ENCODE data around the gene NCR3LG1. TPM values are rescaled to one million over a fixed set of nuclear protein-coding genes. Genes with fewer than 3 reads are reported as not detected.

Gene NCR3LG1
- total and polyA plus RNA-seq, 4 experiments from 2014 or later: 0.30 to 3.4 (median 3.1) TPM; not detected in 1

DNA sequence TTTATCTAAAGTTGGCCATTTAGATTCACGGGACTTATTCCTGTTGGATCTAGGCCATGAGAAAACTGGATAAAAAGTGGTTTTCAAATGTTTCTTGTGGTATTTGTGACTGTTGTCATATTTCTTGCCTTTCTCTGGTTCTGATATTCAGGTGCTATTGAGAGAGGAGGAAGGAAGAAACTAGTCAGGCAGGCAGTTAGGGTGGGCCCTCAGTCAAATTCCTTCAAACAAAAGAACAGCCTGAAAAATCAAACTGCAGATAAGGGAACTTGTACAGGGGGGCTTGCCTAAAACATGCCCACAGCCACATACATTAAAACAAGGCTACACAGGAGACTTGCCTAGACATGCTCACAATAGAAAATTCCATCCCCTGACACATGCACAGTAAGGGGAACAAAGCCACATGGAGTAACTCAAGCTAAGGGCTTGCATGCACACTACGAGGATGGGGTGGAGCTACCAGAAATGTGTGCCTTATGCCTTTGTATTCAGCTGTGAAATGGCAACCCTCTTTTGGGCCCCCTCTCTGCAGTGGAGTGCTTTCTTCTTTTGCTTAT lies 18.2 kb downstream of the NCR3LG1 start:
- no peak for DNase-seq
- Histone ChIP-seq H3K36me3 (ENCODE audit: insufficient read depth, low read length) (no peaks in the 10 kb centered on the region), H3K4me1 (ENCODE audit: insufficient read depth, low read length) (no peaks in the 10 kb centered on the region), H3K9me3 (ENCODE audit: control insufficient read depth in 1 of 2, low read length in 2 of 2) (peaks cover 0 to 26% of the 10 kb centered on the region in 2 donors), H3K27me3 (ENCODE audit: insufficient read depth, low read length) (no peaks in the 10 kb centered on the region), H3K27ac (ENCODE audit: low read depth, low read length) (no peak overlapping the region), H3K4me3 (ENCODE audit: low read length in 2 of 2) (no peak overlapping the region)
- ChIA-PET CTCF (ENCODE audit: partially characterized antibody) (interaction anchor here (2.3 kb wide), 1 partner anchor 14 kb away, joined by 9 read pairs; no protein-coding TSS in a partner anchor), POLR2A (ENCODE audit: partially characterized antibody) (no interaction called here)
- H3K4me3 Mint-ChIP-seq: no peak overlapping the region
- peaks cover 0 to 58% (median 42%) of the 10 kb centered on the region in 8 donors for H3K9me3 Mint-ChIP-seq
- no peaks in the 10 kb centered on the region for H3K4me1 Mint-ChIP-seq
- intact Hi-C loops (cut with micrococcal nuclease): no loop called here
- no peak overlapping the region for H3K27ac Mint-ChIP-seq
- no peaks in the 10 kb centered on the region for H3K27me3 Mint-ChIP-seq
- H3K36me3 Mint-ChIP-seq: peaks cover 53 to 73% of the 10 kb centered on the region in 2 donors

DNA sequence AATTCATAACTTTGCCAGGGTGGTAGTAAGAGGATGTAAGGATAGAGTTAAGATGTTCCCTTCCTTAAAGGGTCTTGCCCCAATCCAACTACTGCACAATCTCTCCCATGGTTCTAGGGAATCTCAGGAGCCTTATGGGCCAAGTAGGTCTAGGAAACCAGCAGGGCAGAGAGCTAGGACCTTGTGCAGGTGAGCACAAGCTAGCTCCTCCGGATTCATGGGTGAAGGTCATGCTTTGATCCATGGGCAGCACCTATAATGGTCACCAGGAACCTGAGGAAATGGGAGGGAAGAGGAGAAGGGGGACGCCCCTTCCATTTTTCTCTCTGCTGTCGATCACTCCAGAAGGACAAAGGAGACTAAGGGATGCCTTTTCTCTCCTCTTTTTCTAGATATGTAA lies 20.0 kb downstream of the NCR3LG1 start:
- Histone ChIP-seq H3K9me3 (ENCODE audit: control insufficient read depth in 1 of 2, low read length in 2 of 2) (peaks cover 0 to 26% of the 10 kb centered on the region in 2 donors), H3K36me3 (ENCODE audit: insufficient read depth, low read length) (no peaks in the 10 kb centered on the region), H3K4me3 (ENCODE audit: low read length in 2 of 2) (no peak overlapping the region), H3K4me1 (ENCODE audit: insufficient read depth, low read length) (no peaks in the 10 kb centered on the region), H3K27ac (ENCODE audit: low read depth, low read length) (no peak overlapping the region), H3K27me3 (ENCODE audit: insufficient read depth, low read length) (no peaks in the 10 kb centered on the region)
- no peak overlapping the region for H3K4me3 Mint-ChIP-seq
- intact Hi-C loops (cut with micrococcal nuclease): no loop called here
- H3K36me3 Mint-ChIP-seq: peaks cover 53 to 73% of the 10 kb centered on the region in 2 donors
- ChIA-PET CTCF (ENCODE audit: partially characterized antibody) (no interaction called here), POLR2A (ENCODE audit: partially characterized antibody) (no interaction called here)
- H3K4me1 Mint-ChIP-seq: no peaks in the 10 kb centered on the region
- H3K27me3 Mint-ChIP-seq: no peaks in the 10 kb centered on the region
- H3K27ac Mint-ChIP-seq: no peak overlapping the region
- H3K9me3 Mint-ChIP-seq: peaks cover 0 to 58% (median 42%) of the 10 kb centered on the region in 8 donors
- no peak for DNase-seq

DNA sequence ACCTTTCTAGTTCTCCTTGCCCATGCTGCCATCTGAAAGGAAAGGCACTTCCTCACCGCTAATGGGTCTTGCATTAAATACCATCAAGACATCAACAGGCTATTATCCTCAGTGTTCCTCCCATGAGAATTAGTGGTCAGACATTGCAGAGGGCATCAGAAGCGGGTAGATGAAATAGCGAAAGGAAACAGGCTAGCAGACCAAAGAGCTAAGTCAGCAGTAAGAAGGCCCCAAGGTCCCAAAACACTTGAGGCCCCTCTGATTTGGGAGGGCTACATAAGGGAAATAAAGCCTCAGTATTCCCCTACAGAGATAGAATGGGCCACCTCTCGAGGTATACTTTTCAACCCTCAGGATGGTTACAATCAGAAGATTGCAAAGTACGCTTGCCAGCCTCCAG lies 23.9 kb downstream of the NCR3LG1 start:
- Histone ChIP-seq H3K9me3 (ENCODE audit: control insufficient read depth in 1 of 2, low read length in 2 of 2) (peaks cover 0 to 24% of the 10 kb centered on the region in 2 donors), H3K36me3 (ENCODE audit: insufficient read depth, low read length) (no peaks in the 10 kb centered on the region), H3K27ac (ENCODE audit: low read depth, low read length) (no peak overlapping the region), H3K27me3 (ENCODE audit: insufficient read depth, low read length) (no peaks in the 10 kb centered on the region), H3K4me3 (ENCODE audit: low read length in 2 of 2) (no peak overlapping the region), H3K4me1 (ENCODE audit: insufficient read depth, low read length) (no peaks in the 10 kb centered on the region)
- POLR2A ChIA-PET (ENCODE audit: partially characterized antibody): no interaction called here
- H3K9me3 Mint-ChIP-seq: peaks cover 0 to 39% (median 26%) of the 10 kb centered on the region in 8 donors
- no peak for DNase-seq
- CTCF ChIA-PET (ENCODE audit: partially characterized antibody): interaction anchor here (0.9 to 2.0 kb wide), 4 partner anchors 8 to 13 kb away, joined by 3 to 6 read pairs (median 4); partner anchors contain the start of gene KCNJ11
- H3K4me1 Mint-ChIP-seq: no peaks in the 10 kb centered on the region
- no peak overlapping the region for H3K4me3 Mint-ChIP-seq
- H3K27ac Mint-ChIP-seq: no peak overlapping the region
- peaks cover 28 to 43% of the 10 kb centered on the region in 2 donors for H3K36me3 Mint-ChIP-seq
- intact Hi-C loops (cut with micrococcal nuclease): no loop called here
- no peaks in the 10 kb centered on the region for H3K27me3 Mint-ChIP-seq

DNA sequence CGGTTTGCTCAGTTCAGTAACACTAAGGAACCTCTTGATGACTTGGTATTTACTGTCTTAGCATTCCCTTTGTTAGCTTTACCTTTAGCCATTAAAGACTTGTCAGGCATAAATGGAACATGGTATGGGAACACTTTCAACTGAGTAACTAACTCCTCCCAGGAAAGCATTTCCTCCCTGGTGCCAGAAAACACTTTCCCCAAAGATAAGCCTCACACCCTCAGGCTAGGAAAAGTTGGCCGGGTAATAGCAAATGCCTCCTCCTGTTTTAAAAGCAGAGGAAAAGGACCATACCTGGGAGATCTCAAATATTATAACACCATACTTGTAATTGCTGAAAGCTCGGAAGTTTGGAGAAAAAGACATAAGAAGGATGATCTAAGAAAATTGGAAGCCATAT lies 24.9 kb downstream of the NCR3LG1 start:
- H3K9me3 Mint-ChIP-seq: peaks cover 0 to 29% (median 16%) of the 10 kb centered on the region in 8 donors
- Histone ChIP-seq H3K27ac (ENCODE audit: low read depth, low read length) (no peak overlapping the region), H3K27me3 (ENCODE audit: insufficient read depth, low read length) (no peaks in the 10 kb centered on the region), H3K36me3 (ENCODE audit: insufficient read depth, low read length) (no peaks in the 10 kb centered on the region), H3K4me1 (ENCODE audit: insufficient read depth, low read length) (no peaks in the 10 kb centered on the region), H3K4me3 (ENCODE audit: low read length in 2 of 2) (no peak overlapping the region), H3K9me3 (ENCODE audit: control insufficient read depth in 1 of 2, low read length in 2 of 2) (peaks cover 0 to 14% of the 10 kb centered on the region in 2 donors)
- no peak for DNase-seq
- no peaks in the 10 kb centered on the region for H3K4me1 Mint-ChIP-seq
- intact Hi-C loops (cut with micrococcal nuclease): no loop called here
- H3K27me3 Mint-ChIP-seq: no peaks in the 10 kb centered on the region
- ChIA-PET POLR2A (ENCODE audit: partially characterized antibody) (no interaction called here), CTCF (ENCODE audit: partially characterized antibody) (no interaction called here)
- no peak overlapping the region for H3K27ac Mint-ChIP-seq
- no peak overlapping the region for H3K4me3 Mint-ChIP-seq
- peaks cover 18 to 33% of the 10 kb centered on the region in 2 donors for H3K36me3 Mint-ChIP-seq

DNA sequence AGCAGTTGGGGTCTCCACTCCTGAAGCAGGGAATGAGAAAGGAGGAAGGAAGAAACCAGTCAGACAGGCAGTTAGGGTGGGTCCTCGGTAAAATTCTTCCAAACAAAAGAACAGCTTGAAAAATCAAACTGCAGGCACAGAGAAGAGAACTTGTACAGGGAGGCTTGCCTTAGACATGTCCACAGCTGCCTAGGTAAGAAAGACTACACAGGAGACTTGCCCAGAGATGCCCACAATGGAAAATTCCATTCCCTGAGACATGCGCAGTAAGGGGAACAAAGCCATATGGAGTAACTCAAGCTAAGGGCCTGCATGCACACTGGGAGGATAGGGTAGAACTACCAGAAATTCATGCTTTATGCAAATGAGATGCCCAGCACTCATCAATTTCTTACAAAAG lies 27.1 kb downstream of the NCR3LG1 start:
- peaks cover 0 to 8% (median 0%) of the 10 kb centered on the region in 8 donors for H3K9me3 Mint-ChIP-seq
- peaks cover 1 to 11% of the 10 kb centered on the region in 2 donors for H3K36me3 Mint-ChIP-seq
- no peaks in the 10 kb centered on the region for H3K4me1 Mint-ChIP-seq
- Histone ChIP-seq H3K4me3 (ENCODE audit: low read length in 2 of 2) (no peak overlapping the region), H3K9me3 (ENCODE audit: control insufficient read depth in 1 of 2, low read length in 2 of 2) (no peaks in the 10 kb centered on the region), H3K27me3 (ENCODE audit: insufficient read depth, low read length) (no peaks in the 10 kb centered on the region), H3K4me1 (ENCODE audit: insufficient read depth, low read length) (no peaks in the 10 kb centered on the region), H3K36me3 (ENCODE audit: insufficient read depth, low read length) (no peaks in the 10 kb centered on the region), H3K27ac (ENCODE audit: low read depth, low read length) (no peak overlapping the region)
- no peak for DNase-seq
- peak overlapping the region in 1 of 7 donors; percentile 22 for H3K27ac Mint-ChIP-seq
- no peaks in the 10 kb centered on the region for H3K27me3 Mint-ChIP-seq
- ChIA-PET CTCF (ENCODE audit: partially characterized antibody) (interaction anchor here (0.7 to 2.0 kb wide), 3 partner anchors 24 to 148 kb away, joined by 3 to 6 read pairs (median 5); no protein-coding TSS in a partner anchor), POLR2A (ENCODE audit: partially characterized antibody) (no interaction called here)
- intact Hi-C loops (cut with micrococcal nuclease): no loop called here
- peak overlapping the region in 1 of 8 donors; percentile 45 for H3K4me3 Mint-ChIP-seq

DNA sequence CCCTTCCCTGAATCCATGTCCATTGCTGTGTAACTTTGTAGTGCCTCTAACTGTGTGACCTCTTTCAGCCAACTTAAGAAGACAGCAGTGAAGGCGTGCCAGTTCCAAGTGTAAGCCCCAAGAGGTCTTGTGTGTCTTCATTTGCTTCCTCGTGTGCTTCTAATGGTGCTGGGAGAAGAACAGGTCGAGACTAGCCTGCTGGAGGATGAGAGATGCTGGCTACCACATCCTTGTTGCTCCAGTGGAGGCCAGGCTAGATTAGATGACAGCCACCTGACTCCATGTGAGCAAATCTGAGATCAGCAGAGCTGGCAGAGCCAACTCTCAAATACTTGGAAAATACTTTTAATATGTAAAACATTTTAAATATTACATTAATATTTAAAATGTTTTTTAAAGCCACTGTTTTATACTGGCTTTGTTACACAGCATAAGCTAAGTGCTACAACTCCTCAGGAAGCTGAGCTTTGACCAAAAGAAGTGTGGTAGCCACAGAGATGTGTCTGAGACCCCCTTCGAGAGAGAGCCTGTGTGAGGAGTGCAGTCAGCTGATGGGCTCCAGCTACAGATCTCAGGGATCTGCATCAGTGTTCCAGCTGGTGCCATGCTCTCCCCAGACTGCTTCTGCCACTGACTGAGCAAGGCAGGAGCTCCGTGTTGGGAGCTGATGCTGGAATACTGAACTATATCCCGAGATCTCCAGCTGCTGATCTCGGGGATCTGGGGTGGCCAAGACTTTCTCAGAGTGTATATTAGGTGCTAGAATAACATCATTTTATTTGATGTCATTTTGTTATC lies 28.0 kb downstream of the NCR3LG1 start:
- Mint-ChIP-seq H3K4me1 (no peaks in the 10 kb centered on the region), H3K4me3 (no peak overlapping the region), H3K36me3 (peaks cover 0 to 6% of the 10 kb centered on the region in 2 donors), H3K27ac (peak overlapping the region in 3 of 7 donors; percentile 55 to 77 (median 57)), H3K27me3 (no peaks in the 10 kb centered on the region), H3K9me3 (no peaks in the 10 kb centered on the region)
- ChIA-PET POLR2A (ENCODE audit: partially characterized antibody) (interaction anchor here (0.5 kb wide), 1 partner anchor 26 kb away, joined by 4 read pairs; no protein-coding TSS in a partner anchor), CTCF (ENCODE audit: partially characterized antibody) (interaction anchor here (0.9 to 2.0 kb wide), 4 partner anchors 15 to 149 kb away, joined by 3 to 6 read pairs (median 4); no protein-coding TSS in a partner anchor)
- Histone ChIP-seq H3K27ac (ENCODE audit: low read depth, low read length) (no peak overlapping the region), H3K4me3 (ENCODE audit: low read length in 2 of 2) (no peak overlapping the region), H3K36me3 (ENCODE audit: insufficient read depth, low read length) (no peaks in the 10 kb centered on the region), H3K9me3 (ENCODE audit: control insufficient read depth in 1 of 2, low read length in 2 of 2) (no peaks in the 10 kb centered on the region), H3K27me3 (ENCODE audit: insufficient read depth, low read length) (no peaks in the 10 kb centered on the region), H3K4me1 (ENCODE audit: insufficient read depth, low read length) (no peaks in the 10 kb centered on the region)
- DNase-seq: no peak
- intact Hi-C loops (cut with micrococcal nuclease): loop anchor here (10.0 kb wide), 1 partner anchor 595 kb away; no protein-coding TSS in a partner anchor

DNA sequence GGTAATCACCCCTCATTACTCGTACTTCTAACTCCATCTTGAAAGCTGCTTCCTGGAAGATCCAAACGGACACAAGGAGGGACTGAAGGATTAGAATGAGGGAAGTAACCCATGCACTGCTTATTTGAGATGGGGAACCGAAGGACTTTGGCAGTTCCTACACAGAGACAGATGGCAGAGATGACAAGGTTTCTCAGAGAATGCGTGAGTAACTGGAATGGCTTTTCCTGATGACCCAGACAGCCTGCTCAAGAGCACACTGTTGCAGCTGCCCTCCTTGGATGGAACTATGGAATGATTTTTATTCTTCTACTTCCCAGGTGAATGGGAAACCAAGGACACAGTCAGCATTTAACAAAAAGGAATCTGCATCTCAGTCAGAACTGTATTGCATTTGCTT lies 29.6 kb downstream of the NCR3LG1 start:
- no peaks in the 10 kb centered on the region for H3K27me3 ChIP-seq (ENCODE audit: insufficient read depth, low read length)
- Mint-ChIP-seq H3K4me3 (no peak overlapping the region), H3K36me3 (peaks cover 0 to 5% of the 10 kb centered on the region in 2 donors), H3K9me3 (no peaks in the 10 kb centered on the region), H3K27me3 (no peaks in the 10 kb centered on the region), H3K4me1 (no peaks in the 10 kb centered on the region), H3K27ac (no peak overlapping the region)
- H3K36me3 ChIP-seq (ENCODE audit: insufficient read depth, low read length): no peaks in the 10 kb centered on the region
- POLR2A ChIA-PET (ENCODE audit: partially characterized antibody): no interaction called here
- no peaks in the 10 kb centered on the region for H3K4me1 ChIP-seq (ENCODE audit: insufficient read depth, low read length)
- no peak overlapping the region for H3K4me3 ChIP-seq (ENCODE audit: low read length in 2 of 2)
- intact Hi-C loops (cut with micrococcal nuclease): loop anchor here (10.0 kb wide), 1 partner anchor 594 kb away; no protein-coding TSS in a partner anchor
- H3K9me3 ChIP-seq (ENCODE audit: control insufficient read depth in 1 of 2, low read length in 2 of 2): no peaks in the 10 kb centered on the region
- no peak for DNase-seq
- CTCF ChIA-PET (ENCODE audit: partially characterized antibody): interaction anchor here (1.6 to 5.3 kb wide), 3 partner anchors 125 to 148 kb away, joined by 3 to 98 read pairs (median 40); no protein-coding TSS in a partner anchor
- H3K27ac ChIP-seq (ENCODE audit: low read depth, low read length): no peak overlapping the region

Data from CD4-positive, alpha-beta memory T cell (primary cell).